ENCODE data around the gene CLSTN3. TPM values are rescaled to one million over a fixed set of nuclear protein-coding genes. Genes with fewer than 3 reads are reported as not detected.

Gene CLSTN3
- total RNA-seq, 1 donor from 2014 or later = 134 TPM

DNA sequence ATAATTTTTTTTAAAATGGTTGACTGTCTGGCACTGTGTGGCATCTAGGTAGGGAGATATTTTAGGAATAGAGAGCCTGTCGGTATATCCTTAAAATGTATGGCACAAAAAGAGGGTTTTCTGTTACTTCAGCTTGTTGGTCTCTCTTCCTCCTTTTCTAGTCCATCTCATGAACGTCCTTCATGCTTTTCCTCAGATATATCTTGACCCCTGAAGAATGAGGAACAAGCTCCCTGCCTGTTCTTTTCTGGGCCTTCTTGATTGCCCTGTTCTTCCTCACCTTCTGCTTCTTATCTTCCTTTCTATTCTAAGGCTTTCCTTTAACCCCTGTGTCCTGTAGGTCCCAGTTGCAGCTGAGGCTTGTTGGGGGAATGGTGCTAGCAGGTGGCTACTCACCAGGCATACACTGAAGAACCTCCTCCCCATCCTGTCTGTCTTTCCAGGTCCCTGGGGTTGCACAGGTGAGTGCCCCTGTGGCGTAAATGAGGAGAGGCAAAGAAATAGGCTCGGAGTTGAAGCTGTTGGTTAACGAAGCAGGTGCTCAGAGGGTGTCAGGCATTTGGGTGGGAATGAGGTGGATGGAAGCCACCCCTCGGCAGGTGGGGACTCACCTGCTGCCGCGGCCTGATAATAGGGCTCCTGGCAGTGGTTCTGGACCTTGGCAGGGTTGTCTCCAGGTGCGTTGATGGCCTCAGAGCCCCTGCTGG is 30.7 kb upstream of the CLSTN3 start:
- H3K27ac Mint-ChIP-seq (ENCODE audit: unreplicated experiment) = no peak overlapping the region
- TF ChIP-seq, protein P1, sequence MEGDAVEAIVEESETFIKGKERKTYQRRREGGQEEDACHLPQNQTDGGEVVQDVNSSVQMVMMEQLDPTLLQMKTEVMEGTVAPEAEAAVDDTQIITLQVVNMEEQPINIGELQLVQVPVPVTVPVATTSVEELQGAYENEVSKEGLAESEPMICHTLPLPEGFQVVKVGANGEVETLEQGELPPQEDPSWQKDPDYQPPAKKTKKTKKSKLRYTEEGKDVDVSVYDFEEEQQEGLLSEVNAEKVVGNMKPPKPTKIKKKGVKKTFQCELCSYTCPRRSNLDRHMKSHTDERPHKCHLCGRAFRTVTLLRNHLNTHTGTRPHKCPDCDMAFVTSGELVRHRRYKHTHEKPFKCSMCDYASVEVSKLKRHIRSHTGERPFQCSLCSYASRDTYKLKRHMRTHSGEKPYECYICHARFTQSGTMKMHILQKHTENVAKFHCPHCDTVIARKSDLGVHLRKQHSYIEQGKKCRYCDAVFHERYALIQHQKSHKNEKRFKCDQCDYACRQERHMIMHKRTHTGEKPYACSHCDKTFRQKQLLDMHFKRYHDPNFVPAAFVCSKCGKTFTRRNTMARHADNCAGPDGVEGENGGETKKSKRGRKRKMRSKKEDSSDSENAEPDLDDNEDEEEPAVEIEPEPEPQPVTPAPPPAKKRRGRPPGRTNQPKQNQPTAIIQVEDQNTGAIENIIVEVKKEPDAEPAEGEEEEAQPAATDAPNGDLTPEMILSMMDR (IDR thresholded peaks at IDR 0.05; ENCODE audit: unreplicated experiment) = no peak
- peaks cover 10% of the 10 kb centered on the region for H3K4me1 Mint-ChIP-seq (ENCODE audit: unreplicated experiment)
- DNase-seq (ENCODE audit: low spot score) = no peak
- no peaks in the 10 kb centered on the region for H3K9me3 Mint-ChIP-seq (ENCODE audit: unreplicated experiment)
- peaks cover 23% of the 10 kb centered on the region for H3K36me3 Mint-ChIP-seq (ENCODE audit: low read depth, unreplicated experiment)
- H3K27me3 Mint-ChIP-seq (ENCODE audit: unreplicated experiment) = peaks cover 1% of the 10 kb centered on the region
- no peak overlapping the region for H3K4me3 Mint-ChIP-seq (ENCODE audit: unreplicated experiment)

DNA sequence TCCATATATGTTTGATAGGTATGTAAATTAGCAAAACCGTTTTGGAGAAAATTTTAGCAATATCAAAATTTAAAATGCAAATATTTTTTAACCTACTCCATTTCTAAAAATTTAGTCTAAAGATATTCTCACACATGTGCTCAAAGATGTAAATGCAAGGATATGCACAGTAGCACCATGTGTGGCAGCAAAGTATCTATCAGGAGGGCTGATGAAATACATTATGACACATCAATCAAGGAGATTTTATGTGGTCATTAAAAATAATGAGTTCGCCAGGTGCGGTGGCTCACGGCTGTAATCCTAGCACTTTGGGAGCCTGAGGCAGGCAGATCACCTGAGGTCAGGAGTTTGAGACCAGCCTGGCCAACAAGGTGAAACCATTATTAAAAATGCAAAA is 29.9 kb upstream of the CLSTN3 start:
- Mint-ChIP-seq H3K9me3 (ENCODE audit: unreplicated experiment) (no peaks in the 10 kb centered on the region), H3K27ac (ENCODE audit: unreplicated experiment) (no peak overlapping the region), H3K27me3 (ENCODE audit: unreplicated experiment) (peaks cover 1% of the 10 kb centered on the region), H3K4me1 (ENCODE audit: unreplicated experiment) (peaks cover 10% of the 10 kb centered on the region), H3K4me3 (ENCODE audit: unreplicated experiment) (no peak overlapping the region), H3K36me3 (ENCODE audit: low read depth, unreplicated experiment) (peaks cover 23% of the 10 kb centered on the region)
- TF ChIP-seq, protein P1 (IDR thresholded peaks at IDR 0.05; ENCODE audit: unreplicated experiment) = no peak
- no peak for DNase-seq (ENCODE audit: low spot score)

DNA sequence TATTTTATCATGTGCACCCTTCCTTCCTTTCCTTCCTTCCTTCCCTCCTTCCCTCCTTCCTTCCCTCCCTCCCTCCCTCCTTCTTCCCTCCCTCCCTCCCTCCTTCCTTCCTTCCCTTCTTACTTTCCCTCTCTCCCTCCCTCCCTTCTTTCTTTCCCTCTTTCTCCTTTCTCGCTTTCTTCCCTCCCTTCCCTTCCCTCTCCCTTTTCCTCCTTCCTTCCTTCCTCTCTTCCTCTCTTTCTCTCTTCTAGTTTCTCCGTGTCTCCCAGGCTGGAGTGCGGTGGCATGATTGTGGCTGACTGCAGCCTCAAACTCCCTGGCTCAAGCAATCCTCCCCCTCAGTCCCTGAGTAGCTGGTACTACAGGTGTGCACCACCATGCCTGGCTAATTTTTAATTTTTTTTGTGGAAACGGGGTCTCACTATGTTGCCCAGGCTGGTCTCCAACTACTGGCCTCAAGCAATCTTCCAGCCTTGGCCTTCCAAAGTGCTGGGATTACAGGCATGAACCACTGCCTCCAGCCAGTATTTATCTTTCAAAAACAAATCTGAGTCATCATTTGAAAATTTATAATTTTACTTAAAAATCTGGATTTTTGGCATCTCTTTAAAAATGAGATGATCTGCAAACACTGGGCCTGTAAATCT is 29.0 kb upstream of the CLSTN3 start:
- no peak for DNase-seq (ENCODE audit: low spot score)
- H3K4me3 Mint-ChIP-seq (ENCODE audit: unreplicated experiment) = no peak overlapping the region
- peaks cover 1% of the 10 kb centered on the region for H3K27me3 Mint-ChIP-seq (ENCODE audit: unreplicated experiment)
- TF ChIP-seq, protein P1 (IDR thresholded peaks at IDR 0.05; ENCODE audit: unreplicated experiment) = no peak
- no peak overlapping the region for H3K27ac Mint-ChIP-seq (ENCODE audit: unreplicated experiment)
- H3K4me1 Mint-ChIP-seq (ENCODE audit: unreplicated experiment) = peaks cover 10% of the 10 kb centered on the region
- peaks cover 28% of the 10 kb centered on the region for H3K36me3 Mint-ChIP-seq (ENCODE audit: low read depth, unreplicated experiment)
- H3K9me3 Mint-ChIP-seq (ENCODE audit: unreplicated experiment) = no peaks in the 10 kb centered on the region

DNA sequence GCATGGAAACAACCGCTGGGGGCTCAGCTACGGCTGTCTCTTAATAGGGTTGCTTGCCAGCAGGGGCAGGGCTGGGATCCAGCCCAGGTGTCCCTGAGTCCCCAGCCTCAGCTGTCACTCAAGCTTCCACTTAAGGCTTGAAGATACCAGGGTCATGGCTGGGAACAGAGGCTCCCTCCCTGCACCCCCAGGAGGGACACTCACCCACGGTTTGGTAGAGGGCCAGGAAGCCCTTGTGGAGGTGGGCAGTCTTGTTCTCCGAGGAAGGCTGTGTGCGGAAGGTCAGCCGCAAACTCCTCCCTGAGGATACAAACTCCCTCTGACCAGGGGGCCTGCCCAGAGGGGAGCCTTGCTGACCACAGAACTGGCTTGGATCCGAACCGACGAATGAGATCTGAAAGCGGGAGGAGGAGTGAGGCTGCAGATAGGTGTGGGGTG is 28.5 kb upstream of the CLSTN3 start:
- Mint-ChIP-seq H3K36me3 (ENCODE audit: low read depth, unreplicated experiment) (peaks cover 28% of the 10 kb centered on the region), H3K27me3 (ENCODE audit: unreplicated experiment) (peaks cover 1% of the 10 kb centered on the region), H3K4me3 (ENCODE audit: unreplicated experiment) (no peak overlapping the region), H3K27ac (ENCODE audit: unreplicated experiment) (no peak overlapping the region), H3K9me3 (ENCODE audit: unreplicated experiment) (no peaks in the 10 kb centered on the region), H3K4me1 (ENCODE audit: unreplicated experiment) (peaks cover 10% of the 10 kb centered on the region)
- no peak for DNase-seq (ENCODE audit: low spot score)
- TF ChIP-seq, protein P1 (IDR thresholded peaks at IDR 0.05; ENCODE audit: unreplicated experiment) = no peak

DNA sequence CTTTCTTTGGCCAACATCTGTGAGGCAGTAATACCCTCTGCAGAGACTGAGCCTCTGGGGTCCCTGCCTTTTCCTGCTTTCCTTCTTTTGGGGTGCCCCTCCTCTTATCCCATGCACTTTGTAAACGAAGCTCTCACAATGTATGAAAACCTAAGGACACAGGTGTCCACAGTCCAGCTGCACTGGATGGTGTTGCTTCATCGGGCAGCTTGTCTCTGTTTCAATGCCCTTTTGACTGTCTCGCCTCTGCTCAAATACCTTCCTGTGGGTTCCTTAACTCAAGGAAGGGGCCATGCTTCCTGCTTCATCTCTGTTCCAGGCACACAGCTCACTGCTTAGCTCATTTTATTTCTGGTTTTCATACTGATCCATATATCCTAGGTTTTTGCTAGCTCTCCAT is 27.6 kb upstream of the CLSTN3 start:
- Mint-ChIP-seq H3K36me3 (ENCODE audit: low read depth, unreplicated experiment) (peaks cover 28% of the 10 kb centered on the region), H3K27me3 (ENCODE audit: unreplicated experiment) (peaks cover 1% of the 10 kb centered on the region)

More for the DNA sequence above, 27.6 kb upstream of the CLSTN3 start:
- no peak overlapping the region for H3K27ac Mint-ChIP-seq (ENCODE audit: unreplicated experiment)
- TF ChIP-seq, protein P1 (IDR thresholded peaks at IDR 0.05; ENCODE audit: unreplicated experiment) = no peak
- DNase-seq (ENCODE audit: low spot score) = no peak
- no peaks in the 10 kb centered on the region for H3K9me3 Mint-ChIP-seq (ENCODE audit: unreplicated experiment)
- peaks cover 10% of the 10 kb centered on the region for H3K4me1 Mint-ChIP-seq (ENCODE audit: unreplicated experiment)
- H3K4me3 Mint-ChIP-seq (ENCODE audit: unreplicated experiment) = no peak overlapping the region
